PFSK-1 (cell line): Measurements from ENCODE around the gene CDK10.

Experiments
- REST ChIP-seq, 2 experiments: IDR thresholded peaks; 2 replicates each; pipeline versions ENCODE4 v1.6.1 to v1.8.0; 2011 to 2012; ENCODE audit warnings: low read depth in 2 of 2, low read length in 2 of 2, control low read depth in 1 of 2, inconsistent platforms in 1 of 2, mild to moderate bottlenecking in 1 of 2, moderate library complexity in 1 of 2; ENCODE audit not compliant: insufficient read depth in 1 of 2
- SIN3A ChIP-seq: IDR thresholded peaks from 2 replicates; pipeline ENCODE4 v1.6.1; 2012; ENCODE audit warnings: mild to moderate bottlenecking, low read length, moderate library complexity, borderline replicate concordance; ENCODE audit not compliant: insufficient read depth

DNA sequence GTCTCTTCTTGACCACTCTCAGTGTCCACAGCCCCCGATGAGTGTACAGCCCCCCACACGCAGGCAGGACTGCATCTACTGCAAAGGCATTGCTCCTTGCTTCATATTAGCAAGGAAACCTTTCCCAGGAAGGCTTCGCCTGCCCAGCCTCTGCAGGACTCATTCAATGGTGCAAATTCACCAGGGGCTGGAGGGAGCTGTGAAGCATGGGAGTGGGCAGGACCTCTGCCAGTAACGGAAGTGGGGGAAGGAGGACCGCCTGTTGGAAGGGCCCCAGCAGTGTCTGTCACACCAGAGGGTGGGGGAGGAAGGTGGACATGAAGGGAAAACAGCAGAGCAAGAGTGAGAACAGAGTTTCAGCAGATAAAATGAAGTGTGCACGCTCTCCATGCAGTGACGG lies 26.3 kb upstream of the CDK10 start:
- no peak for TF ChIP-seq SIN3A
- no peak for TF ChIP-seq REST (IDR thresholded peaks at IDR 0.05; ENCODE audit: insufficient read depth in 1 of 2, low read depth in 2 of 2, low read length in 2 of 2)
